ENCODE results near the gene ZFAND3.
"Not testable (repeated sequence)": the region's sequence is repeated elsewhere in the genome, so short reads cannot be mapped to it uniquely, and the experiment has no call there.

Gene ZFAND3

GRCh38 chr6:38016824-38017223 lies 197.3 kb downstream of the ZFAND3 start:
- no peak for FAIRE-seq

- FAIRE-seq, result no peak
Measured at GRCh38 chr6:38018755-38019165, 199.2 kb downstream of the ZFAND3 start.

GRCh38 chr6:38020593-38020992 lies 201.1 kb downstream of the ZFAND3 start:
- FAIRE-seq, result peak; percentile 75

GRCh38 chr6:38021029-38021428 lies 201.5 kb downstream of the ZFAND3 start:
- FAIRE-seq, result peak; percentile 13

- no peak for FAIRE-seq
Measured at GRCh38 chr6:38021571-38021970, 202.0 kb downstream of the ZFAND3 start.

GRCh38 chr6:38022688-38023087 lies 203.2 kb downstream of the ZFAND3 start:
- no peak for FAIRE-seq

- FAIRE-seq, result no peak
Measured at GRCh38 chr6:38024908-38025307, 205.4 kb downstream of the ZFAND3 start.

GRCh38 chr6:38025451-38025850 lies 205.9 kb downstream of the ZFAND3 start:
- FAIRE-seq, result no peak

GRCh38 chr6:38027685-38028373 lies 208.3 kb downstream of the ZFAND3 start:
- no peak for FAIRE-seq

GRCh38 chr6:38030380-38030779 lies 210.9 kb downstream of the ZFAND3 start:
- no peak for FAIRE-seq

GRCh38 chr6:38032797-38033196 lies 213.3 kb downstream of the ZFAND3 start:
- FAIRE-seq, result no peak

- FAIRE-seq, result no peak
Measured at GRCh38 chr6:38033442-38033982, 214.0 kb downstream of the ZFAND3 start.

GRCh38 chr6:38034274-38034914 lies 214.9 kb downstream of the ZFAND3 start:
- FAIRE-seq, result no peak

GRCh38 chr6:38035478-38035877 lies 216.0 kb downstream of the ZFAND3 start:
- no peak for FAIRE-seq

GRCh38 chr6:38039502-38039901 lies 220.0 kb downstream of the ZFAND3 start:
- no peak for FAIRE-seq

- peak; percentile 56 for FAIRE-seq
Measured at GRCh38 chr6:38040254-38040653, 220.7 kb downstream of the ZFAND3 start.

- no peak for FAIRE-seq
Measured at GRCh38 chr6:38043259-38043753, 223.8 kb downstream of the ZFAND3 start.

- no peak for FAIRE-seq
Measured at GRCh38 chr6:38045701-38046305, 226.3 kb downstream of the ZFAND3 start.

- no peak for FAIRE-seq
Measured at GRCh38 chr6:38047562-38047961, 228.0 kb downstream of the ZFAND3 start.

GRCh38 chr6:38049861-38050397 lies 230.4 kb downstream of the ZFAND3 start:
- FAIRE-seq, result not testable (repeated sequence)

GRCh38 chr6:38051819-38052434 lies 232.4 kb downstream of the ZFAND3 start:
- no peak for FAIRE-seq

GRCh38 chr6:38054527-38055202 lies 235.1 kb downstream of the ZFAND3 start:
- no peak for FAIRE-seq
